Anterior cingulate cortex (tissue), 58 donors: ENCODE results near the gene KDM7A.
A peak's percentile ranks its signal among the peaks of the same experiment; 100 is the strongest.

Source experiments
- DNase-seq, 58 donors: peaks; one replicate each; lab custom pipeline; 2025; lab: John Stamatoyannopoulos, UW

The KDM7A gene

GRCh38 chr7:140059273-140060242 lies 117.2 kb downstream of the KDM7A start:
- DNase-seq: peak in 1 of 58 donors; percentile 28

DNA sequence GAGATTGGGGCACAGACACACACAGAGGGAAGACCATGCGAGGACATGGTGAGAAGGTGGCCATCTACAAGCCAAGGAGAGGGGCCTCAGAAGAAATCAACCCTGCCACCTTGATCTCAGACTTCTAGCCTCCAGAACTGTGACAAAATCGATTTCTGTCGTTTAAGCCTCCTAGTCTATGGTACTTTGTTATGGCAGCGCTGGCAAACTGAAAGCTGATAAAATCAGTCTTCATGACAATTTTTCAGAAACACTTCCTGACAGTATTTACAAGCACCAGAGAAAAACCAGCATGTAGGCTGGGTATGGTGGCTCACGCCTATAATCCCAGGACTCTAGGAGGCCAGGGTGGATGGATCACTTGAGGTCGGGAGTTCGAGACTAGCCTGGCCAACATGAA lies 118.3 kb downstream of the KDM7A start:
- DNase-seq: no peak

- DNase-seq: no peak
Observed at GRCh38 chr7:140057143-140057535, 119.6 kb downstream of the KDM7A start.

DNA sequence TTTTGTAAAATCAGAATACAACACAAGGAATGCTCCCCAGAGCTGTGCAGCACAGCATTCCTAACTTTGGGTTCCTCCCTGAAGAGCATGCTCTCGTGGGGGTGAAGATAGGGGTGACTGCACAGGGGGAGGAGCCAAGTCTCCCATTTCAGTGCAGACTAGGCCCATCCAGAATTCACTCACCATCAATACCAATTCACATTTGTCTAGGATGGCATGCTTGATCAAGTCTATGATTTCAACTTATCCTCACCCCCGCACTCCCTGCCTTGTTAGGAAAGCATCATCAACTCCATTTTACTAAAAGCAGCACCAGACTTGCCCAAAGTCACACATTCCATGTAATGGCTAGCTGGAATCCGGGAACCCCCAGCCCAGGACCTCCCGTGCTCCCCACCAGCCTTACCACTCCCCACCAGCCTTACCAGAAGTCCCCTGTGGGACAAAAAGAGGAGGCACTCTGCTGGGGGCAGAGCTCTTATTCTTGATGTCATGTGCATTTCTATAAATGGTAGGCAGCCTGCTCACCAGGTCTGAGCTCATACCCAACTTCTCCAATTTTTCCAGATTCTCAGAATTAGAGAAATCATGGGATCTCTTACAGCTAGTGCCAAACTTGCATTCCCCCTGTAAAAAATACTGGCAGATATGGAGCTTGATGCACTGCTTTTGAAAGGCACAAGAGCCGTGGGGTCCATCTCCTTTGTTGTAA lies 120.2 kb downstream of the KDM7A start:
- DNase-seq: no peak

GRCh38 chr7:140055833-140056232 lies 121.0 kb downstream of the KDM7A start:
- no peak for DNase-seq

GRCh38 chr7:140054751-140055150 lies 122.0 kb downstream of the KDM7A start:
- no peak for DNase-seq

- no peak for DNase-seq
Observed at GRCh38 chr7:140053812-140054539, 122.8 kb downstream of the KDM7A start.

- DNase-seq: no peak
Observed at GRCh38 chr7:140051820-140052219, 125.0 kb downstream of the KDM7A start.

DNA sequence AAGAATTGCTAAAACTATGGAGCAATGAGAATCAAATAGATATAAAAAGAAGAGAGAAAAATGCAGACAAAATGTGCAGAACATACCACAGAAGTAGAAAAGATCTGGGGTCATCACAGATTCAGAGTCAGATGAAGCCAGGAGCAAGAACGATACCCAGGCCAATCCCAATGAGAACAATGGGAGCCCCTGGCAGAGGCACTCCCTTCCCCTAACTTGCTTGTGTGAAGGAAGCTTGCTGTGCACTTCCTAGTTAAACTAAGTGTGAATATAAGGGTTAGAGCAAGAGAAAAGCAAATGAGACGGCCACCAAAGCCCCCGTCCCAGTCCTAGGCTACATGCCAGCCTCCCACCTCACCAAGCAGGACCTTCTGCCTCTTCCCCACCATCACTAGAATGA lies 126.7 kb downstream of the KDM7A start:
- no peak for DNase-seq

GRCh38 chr7:140049339-140050024 lies 127.3 kb downstream of the KDM7A start:
- no peak for DNase-seq

- DNase-seq: no peak
Observed at GRCh38 chr7:140048989-140049338, 127.8 kb downstream of the KDM7A start.

- DNase-seq: no peak
Observed at GRCh38 chr7:140048138-140048537, 128.6 kb downstream of the KDM7A start.

GRCh38 chr7:140047197-140047596 lies 129.6 kb downstream of the KDM7A start:
- no peak for DNase-seq

DNA sequence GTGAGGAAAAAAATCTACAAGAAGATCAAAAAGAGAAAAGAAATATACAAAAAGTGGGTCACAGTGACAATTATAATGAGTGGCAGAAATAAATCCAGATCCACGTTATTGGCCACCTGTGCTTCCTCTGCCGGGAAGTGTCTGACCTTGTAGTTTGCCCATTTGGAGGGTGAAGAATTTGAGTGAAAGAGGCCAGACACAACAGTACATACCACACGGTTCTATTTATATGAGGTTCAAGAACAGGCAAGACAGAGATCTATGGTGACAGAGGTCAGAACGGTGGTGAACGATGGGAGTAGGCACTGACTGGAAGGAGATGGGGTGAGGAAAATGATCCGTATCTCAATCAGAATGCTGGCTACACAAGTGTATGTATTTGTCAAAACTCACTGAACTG lies 131.1 kb downstream of the KDM7A start:
- no peak for DNase-seq

DNA sequence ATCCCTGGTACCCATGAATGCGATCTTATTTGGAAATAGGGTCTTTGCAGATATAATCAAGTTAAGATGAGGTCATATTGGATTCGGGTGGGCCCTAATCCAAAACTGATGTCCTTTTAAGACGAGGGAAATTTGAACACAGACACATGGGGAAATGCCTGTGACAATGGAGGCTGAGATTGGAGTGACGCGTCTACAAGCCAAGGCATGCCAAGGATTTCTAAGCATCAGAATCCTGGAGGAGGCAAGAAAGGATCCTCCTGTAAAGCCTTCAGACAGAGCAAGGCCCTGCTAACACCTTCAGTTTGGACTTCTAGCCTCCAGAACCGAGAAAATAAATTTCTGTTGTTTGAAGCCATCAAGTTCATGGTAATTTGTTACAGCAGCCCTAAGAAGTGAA lies 132.5 kb downstream of the KDM7A start:
- no peak for DNase-seq

- DNase-seq: no peak
Observed at GRCh38 chr7:140042386-140042670, 134.5 kb downstream of the KDM7A start.

- DNase-seq: no peak
Observed at GRCh38 chr7:140041659-140042385, 135.0 kb downstream of the KDM7A start.

- no peak for DNase-seq
Observed at GRCh38 chr7:140039896-140040295, 136.9 kb downstream of the KDM7A start.

DNA sequence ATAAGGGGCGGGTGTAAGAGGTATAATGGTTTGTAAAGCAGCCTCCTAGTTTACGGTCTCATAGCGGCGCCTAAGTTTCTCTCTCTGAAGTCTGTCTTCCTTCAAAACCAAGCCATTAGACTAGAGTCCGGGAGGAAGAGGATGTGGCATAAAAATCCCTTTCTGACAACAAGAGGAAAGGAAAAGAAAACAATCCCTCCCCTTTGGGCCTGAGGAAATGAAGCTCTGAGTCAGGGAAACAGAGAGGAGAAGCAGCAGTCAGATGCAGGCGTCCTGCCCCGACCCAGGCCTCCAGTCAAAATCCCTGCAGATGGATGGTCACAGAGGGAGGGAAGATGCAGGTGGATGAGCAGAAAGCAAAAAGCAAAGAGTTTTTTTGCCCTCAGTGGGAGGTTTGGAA lies 137.7 kb downstream of the KDM7A start:
- DNase-seq: no peak
